Measurements from ENCODE around the gene ALX3. TPM values are rescaled to one million over a fixed set of nuclear protein-coding genes. Genes with fewer than 3 reads are reported as not detected.

The ALX3 gene
- total RNA-seq (2022; extraction: Qiagen RNA extraction; ENCODE audit: low read depth): not detected in 5 replicates

GRCh38 chr1:110070671-110071242 lies at the start of gene ALX3:
Gene ALX3, minus strand, starts transcription at chr1:110070672. Its CDS starts 60 bp downstream, at chr1:110070612.

GRCh38 chr1:110112143-110112542 lies 41.7 kb upstream of the ALX3 start, which contains the start of gene UBL4B:
Gene UBL4B, plus strand, starts transcription at chr1:110112443. Its CDS starts 92 bp downstream, at chr1:110112535.

GRCh38 chr1:110034451-110035235 lies 35.8 kb downstream of the ALX3 start, which contains the start of gene STRIP1:
Gene STRIP1, plus strand, starts transcription at chr1:110034624. Its CDS starts 14 bp downstream, at chr1:110034638.

Other genes starting within 250 kb of the ALX3 start
- 18.1 to 27.0 TPM (median 25.7 TPM) in 5 replicates for gene CSF1, start 159.8 kb downstream of the ALX3 start, total RNA-seq (2022; extraction: Qiagen RNA extraction; ENCODE audit: low read depth)
- 46.9 to 56.1 TPM (median 51.4 TPM) in 5 replicates for gene AHCYL1, start 85.9 kb downstream of the ALX3 start, total RNA-seq (2022; extraction: Qiagen RNA extraction; ENCODE audit: low read depth)
- gene STRIP1, start 36.0 kb downstream of the ALX3 start, total RNA-seq (2022; extraction: Qiagen RNA extraction; ENCODE audit: low read depth): 11.2 to 14.5 TPM (median 13.2 TPM) in 5 replicates
- gene UBL4B, start 41.8 kb upstream of the ALX3 start, total RNA-seq (2022; extraction: Qiagen RNA extraction; ENCODE audit: low read depth): not detected in 5 replicates
- gene SLC6A17, start 79.8 kb upstream of the ALX3 start, total RNA-seq (2022; extraction: Qiagen RNA extraction; ENCODE audit: low read depth): 5.2 to 6.8 TPM (median 5.8 TPM) in 5 replicates
- gene KCNC4, start 139.6 kb upstream of the ALX3 start, total RNA-seq (2022; extraction: Qiagen RNA extraction; ENCODE audit: low read depth): 2.2 to 4.4 TPM (median 4.0 TPM) in 5 replicates

Data from A549 treated with CpdA at 1 μM for 4 hours (cell line).